Panc1 (cell line): Measurements from ENCODE around the gene CNR2. TPM values are rescaled to one million over a fixed set of nuclear protein-coding genes. Genes with fewer than 3 reads are reported as not detected.

Experiments used
- ATAC-seq: fragments of 200-7000 bp; cut with Tn5 transposase; 2 replicates; pipeline ENCODE4 v1.9.1; 2020; ENCODE audit warnings: mild to moderate bottlenecking, moderate library complexity
- BruUV-seq: library from RNA; stranded (reverse); fragments of 400-500 nt; replicated peaks from 2 replicates; lab custom pipeline; 2021; lab: Mats Ljungman, UMichigan
- CTCF ChIA-PET: fragments of 300-600 bp; sonication (Branson Sonifier 250); formaldehyde crosslinking; loops from one replicate; lab custom pipeline; 2022; ENCODE audit warnings: antibody characterized with exemption; lab: Charles Lee
- POLR2A ChIA-PET: fragments of 300-600 bp; sonication (Branson Sonifier 250); formaldehyde crosslinking; loops from one replicate; lab custom pipeline; 2022; ENCODE audit warnings: antibody characterized with exemption; lab: Charles Lee
- DNase-seq: peaks from one replicate; pipeline ENCODE4 v3.0.0-alpha.2; 2010; ENCODE audit warnings: low read depth, low spot score
- H3K27ac ChIP-seq: 2 replicates; pipeline ENCODE4 v1.5.1; 2011; ENCODE audit warnings: mild to moderate bottlenecking, low read length, inconsistent platforms
- H3K27me3 ChIP-seq: fragments of 200-500 bp; sonication (Bioruptor generic); 2 replicates; pipeline ENCODE4 v1.6.0; 2014; ENCODE audit warnings: low read length, inconsistent platforms; ENCODE audit not compliant: control insufficient read depth, insufficient read depth
- H3K36me3 ChIP-seq: fragments of 200-500 bp; sonication (Bioruptor generic); 2 replicates; pipeline ENCODE4 v1.5.1; 2014; ENCODE audit warnings: inconsistent platforms, mild to moderate bottlenecking, low read length, moderate library complexity; ENCODE audit not compliant: control insufficient read depth, insufficient read depth
- H3K4me1 ChIP-seq: 2 replicates; pipeline ENCODE4 v1.5.1; 2011; ENCODE audit warnings: inconsistent platforms, mild to moderate bottlenecking, low read length, moderate library complexity; ENCODE audit not compliant: control insufficient read depth, insufficient read depth
- H3K4me3 ChIP-seq, 2 experiments: 2 replicates each; pipeline ENCODE4 v1.5.1; 2011 to 2012; ENCODE audit warnings: low read depth in 2 of 2, low read length in 2 of 2, mild to moderate bottlenecking in 2 of 2, inconsistent platforms in 1 of 2, moderate library complexity in 1 of 2
- H3K9me3 ChIP-seq: fragments of 200-500 bp; sonication (Bioruptor generic); 2 replicates; pipeline ENCODE4 v1.5.1; 2014; ENCODE audit warnings: low read depth, mild to moderate bottlenecking, inconsistent platforms, low read length, moderate library complexity; ENCODE audit not compliant: control insufficient read depth, insufficient read depth
- CTCF ChIP-seq: fragments of 450-650 bp; IDR thresholded peaks from 2 replicates; pipeline ENCODE4 v1.5.1; 2017; ENCODE audit warnings: mild to moderate bottlenecking
- POLR2AphosphoS5 ChIP-seq: IDR thresholded peaks from 2 replicates; pipeline ENCODE4 v1.6.1; 2012; ENCODE audit warnings: mild to moderate bottlenecking, low read depth, low read length, moderate library complexity
- REST ChIP-seq, 2 experiments: IDR thresholded peaks; 2 replicates each; pipeline ENCODE4 v1.6.1; 2011 to 2012; ENCODE audit warnings: low read depth in 2 of 2, control low read depth in 1 of 2, low read length in 1 of 2, mild to moderate bottlenecking in 1 of 2, moderate library complexity in 1 of 2; ENCODE audit not compliant: insufficient read depth in 1 of 2
- SIN3A ChIP-seq: IDR thresholded peaks from 2 replicates; pipeline ENCODE4 v1.6.1; 2012; ENCODE audit warnings: low read depth, mild to moderate bottlenecking, low read length, moderate library complexity, borderline replicate concordance; ENCODE audit not compliant: insufficient read depth
- TCF7L2 ChIP-seq: IDR thresholded peaks from 2 replicates; pipeline ENCODE4 v1.6.1; 2011; ENCODE audit warnings: mild to moderate bottlenecking, low read depth, low read length, inconsistent platforms
- in situ Hi-C: cut with HindIII; loops from 2 replicates; pipeline ENCODE4 v1.10.0; 2016; ENCODE audit warnings: low sequenced_read_pairs, low pct_unique_long_range_greater_than_20kb
- intact Hi-C: fragments of 100-400 bp; cut with micrococcal nuclease; formaldehyde crosslinking; loops from one replicate; pipeline ENCODE4 v1.10.0; 2022; ENCODE audit not compliant: unreplicated experiment
- total RNA-seq: library from RNA; stranded (reverse); gene quantifications from one replicate; pipeline ENCODE4 v1.2.1, GENCODE V29; 2021; ENCODE audit not compliant: unreplicated experiment

The CNR2 gene
- total RNA-seq, 1 experiment from 2014 or later = not detected

- no peak overlapping the region for H3K27ac ChIP-seq
- peak; percentile 99 for ATAC-seq
Measured at GRCh38 chr1:23838401-23838866, 74.7 kb downstream of the CNR2 start.

GRCh38 chr1:23837908-23838307 lies 75.3 kb downstream of the CNR2 start:
- CTCF ChIA-PET = interaction anchor here (0.6 kb wide), 1 partner anchor 54 kb away, joined by 4 read pairs; no protein-coding TSS in a partner anchor
- no peaks in the 10 kb centered on the region for H3K36me3 ChIP-seq
- ATAC-seq = peak; percentile 69
- TF ChIP-seq TCF7L2 (no peak), CTCF (no peak), REST (IDR thresholded peaks at IDR 0.05; ENCODE audit: insufficient read depth in 1 of 2, low read depth in 2 of 2, low read length in 1 of 2) (no peak), SIN3A (no peak), POLR2AphosphoS5 (no peak)
- no TSS peak for BruUV-seq
- no peak for DNase-seq
- no peaks in the 10 kb centered on the region for H3K9me3 ChIP-seq
- intact Hi-C loops (no loop called here), in situ Hi-C loops (no loop called here)
- peak overlapping the region; percentile 42 to 53 for H3K4me3 ChIP-seq
- H3K27ac ChIP-seq = no peak overlapping the region
- H3K27me3 ChIP-seq = no peaks in the 10 kb centered on the region
- POLR2A ChIA-PET = no interaction called here
- 0 out of 2 replicates have a peak, but pooled peaks cover 3% of the 10 kb centered on the region for H3K4me1 ChIP-seq

More at GRCh38 chr1:23838401-23838866, 74.7 kb downstream of the CNR2 start:
- Histone ChIP-seq H3K4me1 (0 out of 2 replicates have a peak, but pooled peaks cover 3% of the 10 kb centered on the region), H3K4me3 (peak overlapping the region; percentile 42 to 53), H3K27me3 (no peaks in the 10 kb centered on the region), H3K36me3 (no peaks in the 10 kb centered on the region), H3K9me3 (no peaks in the 10 kb centered on the region)
- ChIA-PET POLR2A (no interaction called here), CTCF (interaction anchor here (0.6 kb wide), 1 partner anchor 55 kb away, joined by 4 read pairs; no protein-coding TSS in a partner anchor)
- no peak for DNase-seq
- TF ChIP-seq SIN3A (no peak; the same call in 1 of the 2 replicates), REST (IDR thresholded peaks at IDR 0.05; ENCODE audit: insufficient read depth in 1 of 2, low read depth in 2 of 2, low read length in 1 of 2) (no peak), TCF7L2 (no peak), CTCF (no peak), POLR2AphosphoS5 (no peak)
- intact Hi-C loops (no loop called here), in situ Hi-C loops (no loop called here)
- BruUV-seq = no TSS peak
